Neural progenitor cell (in vitro differentiated cells): ENCODE data around the gene EIF5A. TPM values are rescaled to one million over a fixed set of nuclear protein-coding genes. Genes with fewer than 3 reads are reported as not detected.

Source experiments
- DNase-seq: peaks from one replicate; pipeline ENCODE4 v3.0.0-alpha.2; 2016; ENCODE audit warnings: low spot score
- H2AFZ ChIP-seq: fragments of 200-600 bp; sonication (generic); replicated peaks from 2 replicates; pipeline ENCODE4 v1.6.1; 2016; ENCODE audit warnings: antibody characterized with exemption
- H3F3A ChIP-seq: fragments of 200-600 bp; sonication (generic); 2 replicates; pipeline ENCODE4 v1.6.1; 2016; ENCODE audit warnings: antibody characterized with exemption, low read depth
- H3K27ac ChIP-seq: fragments of 200-600 bp; sonication (generic); 2 replicates; pipeline ENCODE4 v1.5.1; 2016; ENCODE audit warnings: mild to moderate bottlenecking
- H3K27me3 ChIP-seq: fragments of 200-600 bp; sonication (generic); 2 replicates; pipeline ENCODE4 v1.6.1; 2016; ENCODE audit warnings: mild to moderate bottlenecking, moderate library complexity
- H3K36me3 ChIP-seq: fragments of 200-600 bp; sonication (generic); 2 replicates; pipeline ENCODE4 v1.5.1; 2016
- H3K4me1 ChIP-seq: fragments of 200-600 bp; sonication (generic); 2 replicates; pipeline ENCODE4 v1.6.1; 2016; ENCODE audit warnings: mixed run types
- H3K4me2 ChIP-seq: fragments of 200-600 bp; sonication (generic); 2 replicates; pipeline ENCODE4 v1.6.1; 2016
- H3K4me3 ChIP-seq: fragments of 200-600 bp; sonication (generic); 2 replicates; pipeline ENCODE4 v1.5.1; 2016
- H3K79me2 ChIP-seq: fragments of 200-600 bp; sonication (generic); 2 replicates; pipeline ENCODE4 v1.6.1; 2016; ENCODE audit warnings: low read depth
- H3K9ac ChIP-seq: fragments of 200-600 bp; sonication (generic); 2 replicates; pipeline ENCODE4 v1.6.1; 2016
- H3K9me3 ChIP-seq: fragments of 200-600 bp; sonication (generic); 2 replicates; pipeline ENCODE4 v1.5.1; 2016; ENCODE audit warnings: low read depth
- H4K20me1 ChIP-seq: fragments of 200-600 bp; sonication (generic); 2 replicates; pipeline ENCODE4 v1.6.1; 2016; ENCODE audit warnings: low read depth
- H3K27ac Mint-ChIP-seq: 3 replicates; pipeline ENCODE4 v1.8.0; 2021; ENCODE audit warnings: mixed read lengths
- H3K27me3 Mint-ChIP-seq: 2 replicates; pipeline ENCODE4 v1.8.0; 2022; ENCODE audit warnings: low read depth, mild to moderate bottlenecking, inconsistent platforms, moderate library complexity, mixed read lengths; ENCODE audit not compliant: insufficient read depth
- H3K36me3 Mint-ChIP-seq: 3 replicates; pipeline ENCODE4 v1.8.0; 2021; ENCODE audit warnings: mixed read lengths
- H3K4me1 Mint-ChIP-seq: 3 replicates; pipeline ENCODE4 v1.8.0; 2021; ENCODE audit warnings: mixed read lengths
- H3K4me3 Mint-ChIP-seq: 3 replicates; pipeline ENCODE4 v1.8.0; 2021; ENCODE audit warnings: mild to moderate bottlenecking, moderate library complexity, mixed read lengths
- H3K9me3 Mint-ChIP-seq: 3 replicates; pipeline ENCODE4 v1.8.0; 2020; ENCODE audit warnings: mixed read lengths
- EZH2 ChIP-seq: fragments of 200-600 bp; sonication (generic); IDR thresholded peaks from 2 replicates; pipeline ENCODE4 v1.6.1; 2017; ENCODE audit warnings: antibody characterized with exemption, mild to moderate bottlenecking, moderate library complexity
- EZH2phosphoT487 ChIP-seq: fragments of 200-600 bp; sonication (generic); IDR thresholded peaks from 2 replicates; pipeline ENCODE4 v1.6.1; 2017; ENCODE audit warnings: antibody characterized with exemption
- total RNA-seq: library from RNA; depleted of rRNA; stranded (reverse); fragments of >200 nt; gene quantifications from 2 replicates; pipeline ENCODE4 v1.2.3, GENCODE V29; 2015; ENCODE audit warnings: low replicate concordance
- TF ChIP-seq, protein P1 (sequence below): fragments of 200-600 bp; sonication (generic); IDR thresholded peaks from 2 replicates; pipeline ENCODE4 v1.5.1; 2017; ENCODE audit warnings: antibody characterized with exemption, mild to moderate bottlenecking

Gene EIF5A
- total RNA-seq, 1 donor from 2014 or later: 251 TPM

DNA sequence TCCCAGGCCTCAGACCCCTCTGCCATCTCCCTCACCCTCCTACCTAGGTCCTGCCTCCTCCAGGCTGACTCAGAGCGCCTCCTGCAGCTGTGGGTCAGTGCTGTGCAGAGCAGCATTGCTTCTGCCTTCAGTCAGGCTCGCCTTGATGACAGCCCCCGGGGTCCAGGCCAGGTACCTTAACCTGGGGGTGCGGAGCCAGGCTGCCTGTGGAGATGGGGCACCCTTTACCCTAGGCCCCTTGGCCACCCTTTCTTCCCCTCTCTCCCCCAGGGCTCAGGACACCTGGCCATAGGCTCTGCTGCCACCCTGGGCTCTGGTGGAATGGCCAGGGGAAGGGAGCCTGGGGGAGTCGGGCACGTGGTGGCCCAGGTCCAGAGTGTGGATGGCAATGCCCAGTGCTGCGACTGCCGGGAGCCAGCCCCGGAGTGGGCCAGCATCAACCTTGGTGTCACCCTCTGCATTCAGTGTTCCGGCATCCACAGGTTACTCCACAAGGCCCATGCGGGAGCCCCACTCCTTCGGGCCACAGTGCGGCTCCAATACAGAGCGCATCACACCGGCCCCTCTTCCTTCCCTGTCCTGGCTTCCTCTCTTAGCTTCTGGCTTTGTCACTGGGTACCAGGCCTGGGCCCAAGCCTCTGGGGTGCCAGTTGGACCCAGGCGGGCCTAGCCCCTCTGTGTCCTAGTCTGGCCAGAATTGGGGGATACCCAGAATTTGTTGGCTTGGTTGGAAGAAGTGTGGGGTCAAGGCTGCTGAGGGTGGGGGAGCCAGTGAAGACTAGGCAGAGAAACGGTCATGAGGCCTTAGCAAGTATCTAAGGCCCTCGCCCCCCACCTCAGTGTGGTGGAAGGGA, 39.6 kb downstream of the EIF5A start:
- Mint-ChIP-seq H3K9me3 (no peaks in the 10 kb centered on the region), H3K4me3 (peak overlapping the region; percentile 68), H3K36me3 (no peaks in the 10 kb centered on the region), H3K27ac (no peak overlapping the region), H3K4me1 (peaks cover 22% of the 10 kb centered on the region), H3K27me3 (peaks cover 9% of the 10 kb centered on the region)
- no peak overlapping the region for H2AFZ ChIP-seq
- no peak overlapping the region for H3K4me2 ChIP-seq
- no peak overlapping the region for H3K4me3 ChIP-seq
- no peaks in the 10 kb centered on the region for H3K79me2 ChIP-seq
- TF ChIP-seq, protein P1, sequence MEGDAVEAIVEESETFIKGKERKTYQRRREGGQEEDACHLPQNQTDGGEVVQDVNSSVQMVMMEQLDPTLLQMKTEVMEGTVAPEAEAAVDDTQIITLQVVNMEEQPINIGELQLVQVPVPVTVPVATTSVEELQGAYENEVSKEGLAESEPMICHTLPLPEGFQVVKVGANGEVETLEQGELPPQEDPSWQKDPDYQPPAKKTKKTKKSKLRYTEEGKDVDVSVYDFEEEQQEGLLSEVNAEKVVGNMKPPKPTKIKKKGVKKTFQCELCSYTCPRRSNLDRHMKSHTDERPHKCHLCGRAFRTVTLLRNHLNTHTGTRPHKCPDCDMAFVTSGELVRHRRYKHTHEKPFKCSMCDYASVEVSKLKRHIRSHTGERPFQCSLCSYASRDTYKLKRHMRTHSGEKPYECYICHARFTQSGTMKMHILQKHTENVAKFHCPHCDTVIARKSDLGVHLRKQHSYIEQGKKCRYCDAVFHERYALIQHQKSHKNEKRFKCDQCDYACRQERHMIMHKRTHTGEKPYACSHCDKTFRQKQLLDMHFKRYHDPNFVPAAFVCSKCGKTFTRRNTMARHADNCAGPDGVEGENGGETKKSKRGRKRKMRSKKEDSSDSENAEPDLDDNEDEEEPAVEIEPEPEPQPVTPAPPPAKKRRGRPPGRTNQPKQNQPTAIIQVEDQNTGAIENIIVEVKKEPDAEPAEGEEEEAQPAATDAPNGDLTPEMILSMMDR: no peak
- TF ChIP-seq EZH2phosphoT487 (no peak), EZH2 (no peak)
- H3K9ac ChIP-seq: no peak overlapping the region
- no peak for DNase-seq
- H3K4me1 ChIP-seq: peaks cover 9% of the 10 kb centered on the region
- peaks cover 38% of the 10 kb centered on the region for H3F3A ChIP-seq
- no peaks in the 10 kb centered on the region for H3K9me3 ChIP-seq
- no peak overlapping the region for H3K27ac ChIP-seq
- H3K36me3 ChIP-seq: no peaks in the 10 kb centered on the region
- peaks cover 8% of the 10 kb centered on the region for H3K27me3 ChIP-seq
- H4K20me1 ChIP-seq: peaks cover 7% of the 10 kb centered on the region

DNA sequence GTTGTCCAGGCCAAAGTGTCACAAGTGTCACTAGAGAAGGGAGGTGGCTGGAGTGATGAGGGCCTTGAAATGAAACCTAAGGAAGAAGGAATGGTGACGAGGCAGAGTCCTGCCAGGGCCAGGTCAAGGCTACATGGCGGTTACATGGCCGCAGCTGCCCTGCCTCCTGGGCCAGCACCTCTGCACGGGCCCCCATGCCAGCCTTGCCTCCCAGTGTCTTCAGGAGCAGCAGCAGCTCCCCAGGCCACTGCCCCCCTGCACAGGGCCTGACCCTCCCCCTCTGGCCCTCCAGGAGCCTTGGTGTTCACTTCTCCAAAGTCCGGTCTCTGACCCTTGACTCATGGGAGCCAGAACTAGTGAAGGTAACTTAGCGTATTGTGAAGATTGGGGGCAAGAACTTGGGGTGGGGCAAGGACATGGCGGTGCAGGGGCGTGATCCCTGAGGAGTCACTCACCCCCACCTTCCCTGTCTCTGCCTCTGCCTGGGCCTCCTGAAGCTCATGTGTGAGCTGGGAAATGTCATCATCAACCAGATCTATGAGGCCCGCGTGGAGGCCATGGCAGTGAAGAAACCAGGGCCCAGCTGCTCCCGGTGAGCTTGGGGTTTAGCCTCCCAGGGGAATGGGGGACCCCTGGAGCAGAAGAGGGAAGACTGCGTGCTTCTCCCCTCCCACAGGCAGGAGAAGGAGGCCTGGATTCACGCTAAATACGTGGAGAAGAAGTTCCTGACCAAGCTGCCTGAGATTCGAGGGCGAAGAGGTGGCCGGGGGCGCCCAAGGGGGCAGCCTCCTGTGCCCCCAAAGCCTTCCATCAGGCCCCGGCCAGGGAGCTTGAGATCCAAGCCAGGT, 40.4 kb downstream of the EIF5A start:
- Histone ChIP-seq H3K9me3 (no peaks in the 10 kb centered on the region), H4K20me1 (peaks cover 7% of the 10 kb centered on the region), H2AFZ (no peak overlapping the region), H3K79me2 (no peaks in the 10 kb centered on the region), H3F3A (peaks cover 46% of the 10 kb centered on the region), H3K4me3 (no peak overlapping the region), H3K4me2 (no peak overlapping the region), H3K4me1 (peaks cover 9% of the 10 kb centered on the region), H3K36me3 (no peaks in the 10 kb centered on the region), H3K9ac (no peak overlapping the region), H3K27ac (no peak overlapping the region), H3K27me3 (peaks cover 8% of the 10 kb centered on the region)
- Mint-ChIP-seq H3K36me3 (no peaks in the 10 kb centered on the region), H3K9me3 (no peaks in the 10 kb centered on the region), H3K27ac (no peak overlapping the region), H3K27me3 (peaks cover 9% of the 10 kb centered on the region), H3K4me3 (peak overlapping the region; percentile 73), H3K4me1 (peaks cover 28% of the 10 kb centered on the region)
- TF ChIP-seq, protein P1: no peak
- TF ChIP-seq EZH2phosphoT487: no peak
- no peak for TF ChIP-seq EZH2
- DNase-seq: no peak

DNA sequence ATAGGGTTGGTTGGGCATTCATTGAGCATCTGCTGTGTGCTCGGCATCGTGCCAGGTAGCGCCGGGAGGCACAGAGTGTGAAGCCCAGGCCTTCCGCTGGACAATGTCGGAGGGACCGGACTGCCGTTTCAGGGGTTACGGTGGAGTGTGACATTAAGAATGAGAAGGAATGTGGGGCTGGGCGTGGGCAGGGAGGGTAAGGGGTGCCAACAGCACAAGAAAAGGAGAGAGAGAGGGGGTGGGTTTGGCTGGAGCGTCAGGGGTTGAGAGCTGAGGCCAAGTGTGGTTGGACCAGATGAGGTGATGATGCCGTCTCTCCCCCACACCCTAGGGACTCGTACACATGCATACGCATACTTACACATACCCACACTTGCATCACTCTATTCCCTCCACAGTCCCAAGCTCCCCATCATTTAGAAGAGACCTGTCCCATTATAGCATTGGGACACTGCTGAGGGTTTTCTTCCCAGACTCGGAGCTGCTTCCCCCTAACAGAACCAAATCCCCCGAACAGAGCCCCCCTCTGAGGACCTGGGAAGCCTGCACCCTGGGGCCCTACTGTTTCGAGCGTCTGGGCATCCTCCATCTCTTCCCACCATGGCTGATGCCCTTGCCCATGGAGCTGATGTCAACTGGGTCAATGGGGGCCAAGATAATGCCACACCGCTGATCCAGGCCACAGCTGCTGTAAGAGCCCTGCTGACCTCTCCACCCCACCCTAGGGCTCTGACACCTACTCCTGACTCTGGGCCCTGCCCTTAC, 41.2 kb downstream of the EIF5A start:
- Histone ChIP-seq H3K4me3 (no peak overlapping the region), H3K27ac (no peak overlapping the region), H3K4me2 (no peak overlapping the region), H3F3A (peaks cover 46% of the 10 kb centered on the region), H3K27me3 (peaks cover 8% of the 10 kb centered on the region), H2AFZ (no peak overlapping the region), H3K36me3 (no peaks in the 10 kb centered on the region), H3K4me1 (peaks cover 9% of the 10 kb centered on the region), H3K9me3 (no peaks in the 10 kb centered on the region), H4K20me1 (peaks cover 7% of the 10 kb centered on the region), H3K79me2 (no peaks in the 10 kb centered on the region), H3K9ac (no peak overlapping the region)
- Mint-ChIP-seq H3K9me3 (no peaks in the 10 kb centered on the region), H3K27me3 (peaks cover 9% of the 10 kb centered on the region), H3K36me3 (no peaks in the 10 kb centered on the region), H3K4me1 (peaks cover 35% of the 10 kb centered on the region), H3K27ac (no peak overlapping the region), H3K4me3 (peak overlapping the region; percentile 91)
- no peak for TF ChIP-seq EZH2
- TF ChIP-seq, protein P1: no peak
- TF ChIP-seq EZH2phosphoT487: no peak
- DNase-seq: no peak
